OCI-LY7 (cell line): ENCODE results near the gene NIT1. TPM values are rescaled to one million over a fixed set of nuclear protein-coding genes. Genes with fewer than 3 reads are reported as not detected.

Experiments
- BruUV-seq: library from RNA; stranded (reverse); fragments of 400-500 nt; replicated peaks from 2 replicates; lab custom pipeline; 2021; lab: Mats Ljungman, UMichigan
- CTCF ChIA-PET: fragments of 300-600 bp; sonication (Branson Sonifier 250); formaldehyde crosslinking; loops from one replicate; lab custom pipeline; 2022; ENCODE audit warnings: antibody characterized with exemption; ENCODE audit not compliant: unreplicated experiment; lab: Charles Lee
- POLR2A ChIA-PET: fragments of 300-600 bp; sonication (Branson Sonifier 250); formaldehyde crosslinking; loops from one replicate; lab custom pipeline; 2022; ENCODE audit warnings: antibody characterized with exemption; lab: Charles Lee
- DNase-seq: peaks from one replicate; pipeline ENCODE4 v3.0.0-alpha.2; 2015; ENCODE audit warnings: low spot score
- H2AFZ ChIP-seq: fragments of 200-600 bp; sonication (generic), shearing (Covaris generic); 2 replicates; pipeline ENCODE4 v1.6.1; 2014; ENCODE audit warnings: mild to moderate bottlenecking, antibody characterized with exemption, low read length, moderate library complexity
- H3K27ac ChIP-seq: fragments of 200-600 bp; sonication (generic); 2 replicates; pipeline ENCODE4 v1.5.1; 2014; ENCODE audit warnings: mixed run types, low read depth, mild to moderate bottlenecking, moderate library complexity, low read length, inconsistent platforms; ENCODE audit not compliant: poor library complexity, severe bottlenecking
- H3K36me3 ChIP-seq: fragments of 200-600 bp; sonication (generic); 2 replicates; pipeline ENCODE4 v1.6.1; 2014; ENCODE audit warnings: mild to moderate bottlenecking, antibody characterized with exemption, low read length, moderate library complexity, mixed read lengths; ENCODE audit not compliant: insufficient read depth
- H3K4me1 ChIP-seq: fragments of 200-600 bp; sonication (generic); 2 replicates; pipeline ENCODE4 v1.5.1; 2014; ENCODE audit warnings: mild to moderate bottlenecking, low read length; ENCODE audit not compliant: insufficient read depth, poor library complexity, severe bottlenecking
- H3K4me2 ChIP-seq: fragments of 200-600 bp; sonication (generic); 2 replicates; pipeline ENCODE4 v1.6.1; 2014; ENCODE audit warnings: mild to moderate bottlenecking, low read length
- H3K4me3 ChIP-seq: fragments of 200-600 bp; sonication (generic); 2 replicates; pipeline ENCODE4 v1.5.1; 2014; ENCODE audit warnings: mild to moderate bottlenecking, low read depth, low read length; ENCODE audit not compliant: poor library complexity, severe bottlenecking
- H3K79me2 ChIP-seq: fragments of 200-600 bp; sonication (generic); 2 replicates; pipeline ENCODE4 v1.6.1; 2016; ENCODE audit warnings: low read depth, mild to moderate bottlenecking, low read length, moderate library complexity, mixed read lengths; ENCODE audit not compliant: insufficient read depth
- H3K9me2 ChIP-seq: fragments of 200-600 bp; sonication (generic); 2 replicates; pipeline ENCODE4 v1.6.1; 2016; ENCODE audit warnings: mild to moderate bottlenecking, low read length, mixed read lengths; ENCODE audit not compliant: insufficient read depth
- H3K9me3 ChIP-seq: fragments of 200-600 bp; sonication (generic); 2 replicates; pipeline ENCODE4 v1.6.1; 2014; ENCODE audit warnings: mild to moderate bottlenecking, mixed run types, low read length, mixed read lengths
- H4K20me1 ChIP-seq: fragments of 200-600 bp; sonication (generic); 2 replicates; pipeline ENCODE4 v1.6.1; 2014; ENCODE audit warnings: mild to moderate bottlenecking, antibody characterized with exemption, low read length, moderate library complexity, mixed read lengths; ENCODE audit not compliant: insufficient read depth
- EZH2phosphoT487 ChIP-seq: fragments of 200-600 bp; sonication (generic); IDR thresholded peaks from 2 replicates; pipeline ENCODE4 v1.6.1; 2018; ENCODE audit warnings: low read depth, borderline replicate concordance, mild to moderate bottlenecking, mixed run types, antibody characterized with exemption, low read length, moderate library complexity, mixed read lengths
- intact Hi-C: fragments of 100-400 bp; cut with micrococcal nuclease; formaldehyde crosslinking; loops from one replicate; pipeline ENCODE4 v1.10.0; 2022; ENCODE audit not compliant: unreplicated experiment
- total RNA-seq, 2 experiments: library from RNA; depleted of rRNA in 1 of 2; stranded (reverse); fragments of >200 nt in 1 of 2; shearing (Covaris generic) in 1 of 2; gene quantifications; 2 replicates each; pipeline ENCODE4 v1.2.3, GENCODE V29; 2014 to 2022
- TF ChIP-seq, protein P1 (sequence below): fragments of 200-600 bp; sonication (generic); conservative IDR thresholded peaks from 2 replicates; pipeline ENCODE4 v1.5.1; 2014; ENCODE audit warnings: mild to moderate bottlenecking, antibody characterized with exemption, low read length, moderate library complexity, mixed read lengths

The NIT1 gene
- total RNA-seq, 2 experiments from 2014 or later, result 42.7 to 46.5 TPM

DNA sequence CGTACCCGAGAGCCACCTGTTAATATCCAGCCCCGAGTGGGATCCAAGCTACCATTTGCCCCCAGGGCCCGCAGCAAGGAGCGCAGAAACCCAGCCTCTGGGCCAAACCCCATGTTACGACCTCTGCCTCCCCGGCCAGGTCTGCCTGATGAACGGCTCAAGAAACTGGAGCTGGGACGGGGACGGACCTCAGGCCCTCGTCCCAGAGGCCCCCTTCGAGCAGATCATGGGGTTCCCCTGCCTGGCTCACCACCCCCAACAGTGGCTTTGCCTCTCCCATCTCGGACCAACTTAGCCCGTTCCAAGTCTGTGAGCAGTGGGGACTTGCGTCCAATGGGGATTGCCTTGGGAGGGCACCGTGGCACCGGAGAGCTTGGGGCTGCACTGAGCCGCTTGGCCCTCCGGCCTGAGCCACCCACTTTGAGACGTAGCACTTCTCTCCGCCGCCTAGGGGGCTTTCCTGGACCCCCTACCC, 42.8 kb downstream of the NIT1 start:
- H3K4me1 ChIP-seq, result peaks cover 25% of the 10 kb centered on the region
- H4K20me1 ChIP-seq, result no peaks in the 10 kb centered on the region
- intact Hi-C loops, result no loop called here
- no peak overlapping the region for H2AFZ ChIP-seq
- peaks cover 40% of the 10 kb centered on the region; the same call in 1 of the 2 replicates for H3K36me3 ChIP-seq
- no peaks in the 10 kb centered on the region for H3K9me2 ChIP-seq
- peaks cover 6% of the 10 kb centered on the region; the same call in 1 of the 2 replicates for H3K79me2 ChIP-seq
- ChIA-PET CTCF (no interaction called here), POLR2A (no interaction called here)
- no peak overlapping the region for H3K27ac ChIP-seq
- no peak overlapping the region for H3K4me3 ChIP-seq
- TF ChIP-seq EZH2phosphoT487, result no peak
- TF ChIP-seq, protein P1, sequence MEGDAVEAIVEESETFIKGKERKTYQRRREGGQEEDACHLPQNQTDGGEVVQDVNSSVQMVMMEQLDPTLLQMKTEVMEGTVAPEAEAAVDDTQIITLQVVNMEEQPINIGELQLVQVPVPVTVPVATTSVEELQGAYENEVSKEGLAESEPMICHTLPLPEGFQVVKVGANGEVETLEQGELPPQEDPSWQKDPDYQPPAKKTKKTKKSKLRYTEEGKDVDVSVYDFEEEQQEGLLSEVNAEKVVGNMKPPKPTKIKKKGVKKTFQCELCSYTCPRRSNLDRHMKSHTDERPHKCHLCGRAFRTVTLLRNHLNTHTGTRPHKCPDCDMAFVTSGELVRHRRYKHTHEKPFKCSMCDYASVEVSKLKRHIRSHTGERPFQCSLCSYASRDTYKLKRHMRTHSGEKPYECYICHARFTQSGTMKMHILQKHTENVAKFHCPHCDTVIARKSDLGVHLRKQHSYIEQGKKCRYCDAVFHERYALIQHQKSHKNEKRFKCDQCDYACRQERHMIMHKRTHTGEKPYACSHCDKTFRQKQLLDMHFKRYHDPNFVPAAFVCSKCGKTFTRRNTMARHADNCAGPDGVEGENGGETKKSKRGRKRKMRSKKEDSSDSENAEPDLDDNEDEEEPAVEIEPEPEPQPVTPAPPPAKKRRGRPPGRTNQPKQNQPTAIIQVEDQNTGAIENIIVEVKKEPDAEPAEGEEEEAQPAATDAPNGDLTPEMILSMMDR, result no peak
- H3K9me3 ChIP-seq, result no peaks in the 10 kb centered on the region
- no peak for DNase-seq
- H3K4me2 ChIP-seq, result peak overlapping the region; percentile 85; the same call in 1 of the 2 replicates
- no TSS peak for BruUV-seq

DNA sequence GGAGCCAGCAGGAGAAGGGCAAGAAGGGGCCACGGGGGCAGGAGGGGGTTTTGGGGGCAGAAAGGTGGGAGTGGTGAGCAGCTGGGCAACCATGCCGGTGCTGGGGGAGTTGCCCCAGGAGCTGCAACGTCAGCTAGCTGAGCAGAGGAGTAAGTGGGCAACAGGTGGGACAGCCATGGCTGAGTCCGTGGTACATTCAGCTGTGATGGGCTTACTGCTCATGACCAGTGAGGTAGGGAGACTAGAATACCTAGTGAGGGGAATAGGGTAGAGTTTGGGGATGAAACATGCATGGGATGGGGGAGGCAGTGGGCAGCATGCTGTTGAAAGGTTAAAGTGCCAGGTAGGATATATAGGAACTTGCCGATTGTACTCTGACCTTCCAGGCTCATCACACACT, 43.7 kb downstream of the NIT1 start:
- H4K20me1 ChIP-seq, result no peaks in the 10 kb centered on the region
- no peaks in the 10 kb centered on the region for H3K9me2 ChIP-seq
- H3K4me3 ChIP-seq, result no peak overlapping the region
- BruUV-seq, result no TSS peak
- H3K4me2 ChIP-seq, result no peak overlapping the region
- no peak for DNase-seq
- H2AFZ ChIP-seq, result no peak overlapping the region
- H3K4me1 ChIP-seq, result peaks cover 25% of the 10 kb centered on the region
- ChIA-PET CTCF (no interaction called here), POLR2A (interaction anchor here (0.6 kb wide), 1 partner anchor 32 kb away, joined by 3 read pairs; no protein-coding TSS in a partner anchor)
- peaks cover 40% of the 10 kb centered on the region; the same call in 1 of the 2 replicates for H3K36me3 ChIP-seq
- peaks cover 4% of the 10 kb centered on the region; the same call in 1 of the 2 replicates for H3K79me2 ChIP-seq
- TF ChIP-seq, protein P1, result no peak
- no peak for TF ChIP-seq EZH2phosphoT487
- no peak overlapping the region for H3K27ac ChIP-seq
- no peaks in the 10 kb centered on the region for H3K9me3 ChIP-seq
- intact Hi-C loops, result no loop called here

DNA sequence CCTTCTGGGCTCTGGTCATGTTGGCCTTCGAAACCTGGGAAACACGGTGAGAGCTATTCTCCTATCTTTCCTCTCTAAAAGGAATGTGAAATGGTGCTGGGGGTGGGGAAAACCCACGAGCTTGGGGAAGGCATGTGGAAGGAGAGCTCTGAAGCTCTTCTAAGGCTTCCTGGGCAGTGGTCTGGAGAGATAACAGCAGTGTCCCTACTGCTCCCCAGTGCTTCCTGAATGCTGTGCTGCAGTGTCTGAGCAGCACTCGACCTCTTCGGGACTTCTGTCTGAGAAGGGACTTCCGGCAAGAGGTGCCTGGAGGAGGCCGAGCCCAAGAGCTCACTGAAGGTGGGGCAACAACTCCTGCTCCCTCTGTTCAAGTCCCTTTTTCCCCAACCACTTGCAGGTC, 44.1 kb downstream of the NIT1 start:
- BruUV-seq, result no TSS peak
- H3K9me3 ChIP-seq, result no peaks in the 10 kb centered on the region
- H3K4me3 ChIP-seq, result no peak overlapping the region
- peaks cover 40% of the 10 kb centered on the region; the same call in 1 of the 2 replicates for H3K36me3 ChIP-seq
- H3K4me1 ChIP-seq, result peaks cover 27% of the 10 kb centered on the region
- no peak overlapping the region for H3K4me2 ChIP-seq
- DNase-seq, result no peak
- H3K79me2 ChIP-seq, result peaks cover 4% of the 10 kb centered on the region; the same call in 1 of the 2 replicates
- POLR2A ChIA-PET, result interaction anchor here (0.6 kb wide), 1 partner anchor 32 kb away, joined by 3 read pairs; no protein-coding TSS in a partner anchor
- no peaks in the 10 kb centered on the region for H3K9me2 ChIP-seq
- no peak overlapping the region for H2AFZ ChIP-seq
- no peaks in the 10 kb centered on the region for H4K20me1 ChIP-seq
- TF ChIP-seq, protein P1, result no peak
- TF ChIP-seq EZH2phosphoT487, result no peak
- intact Hi-C loops, result no loop called here
- no peak overlapping the region for H3K27ac ChIP-seq
- CTCF ChIA-PET, result no interaction called here
